NB4 (cell line): ENCODE results near the gene RPUSD3.
"Not testable (repeated sequence)": the region's sequence is repeated elsewhere in the genome, so short reads cannot be mapped to it uniquely, and the experiment has no call there.

Source experiments
- DNase-seq: peaks from one replicate; pipeline ENCODE4 v3.0.0; 2010; ENCODE audit warnings: low read depth
- H3K4me3 ChIP-seq: one replicate; pipeline ENCODE4 v1.5.1; 2011; ENCODE audit warnings: mild to moderate bottlenecking, low read depth, low read length, moderate library complexity
- CTCF ChIP-seq: IDR thresholded peaks from one replicate; pipeline ENCODE4 v1.5.1; 2012; ENCODE audit warnings: low read depth, low read length
- MAX ChIP-seq: IDR thresholded peaks from 2 replicates; pipeline ENCODE4 v1.6.1; 2011; ENCODE audit warnings: low read depth, low read length
- MYC ChIP-seq: IDR thresholded peaks from 2 replicates; pipeline ENCODE4 v1.6.1; 2011; ENCODE audit warnings: low read depth, low read length
- POLR2A ChIP-seq: IDR thresholded peaks from 2 replicates; pipeline ENCODE4 v1.6.1; 2011; ENCODE audit warnings: mild to moderate bottlenecking; ENCODE audit not compliant: insufficient read length; ENCODE audit errors: extremely low read depth

The RPUSD3 gene

GRCh38 chr3:9876991-9877390 lies 33.2 kb upstream of the RPUSD3 start:
- DNase-seq: no peak
- TF ChIP-seq MYC (no peak), MAX (no peak), POLR2A (no peak), CTCF (no peak)
- H3K4me3 ChIP-seq: no peak overlapping the region

GRCh38 chr3:9876255-9876654 lies 32.4 kb upstream of the RPUSD3 start:
- not testable (repeated sequence) for DNase-seq, H3K4me3 ChIP-seq

GRCh38 chr3:9875448-9875847 lies 31.6 kb upstream of the RPUSD3 start:
- TF ChIP-seq POLR2A: no peak
- TF ChIP-seq CTCF: no peak
- no peak for TF ChIP-seq MYC
- no peak for TF ChIP-seq MAX
- no peak for DNase-seq

GRCh38 chr3:9872067-9872466 lies 28.3 kb upstream of the RPUSD3 start:
- not testable (repeated sequence) for DNase-seq, H3K4me3 ChIP-seq

More at GRCh38 chr3:9875448-9875847, 31.6 kb upstream of the RPUSD3 start:
- no peak overlapping the region for H3K4me3 ChIP-seq

- no peak overlapping the region for H3K4me3 ChIP-seq
- TF ChIP-seq CTCF: no peak
- TF ChIP-seq MYC: no peak
- no peak for TF ChIP-seq MAX
- no peak for TF ChIP-seq POLR2A
- no peak for DNase-seq
Measured at GRCh38 chr3:9870978-9871377, 27.2 kb upstream of the RPUSD3 start.

GRCh38 chr3:9869955-9870354 lies 26.1 kb upstream of the RPUSD3 start:
- TF ChIP-seq MYC (no peak), CTCF (no peak), MAX (no peak)
- no peak overlapping the region for H3K4me3 ChIP-seq
- DNase-seq: no peak

GRCh38 chr3:9867106-9867505 lies 23.3 kb upstream of the RPUSD3 start:
- no peak overlapping the region for H3K4me3 ChIP-seq
- no peak for DNase-seq
- no peak for TF ChIP-seq MAX
- no peak for TF ChIP-seq CTCF
- TF ChIP-seq MYC: no peak
- TF ChIP-seq POLR2A: no peak
